IMR-90 (cell line): ENCODE measurements around the gene COL6A6. TPM values are rescaled to one million over a fixed set of nuclear protein-coding genes. Genes with fewer than 3 reads are reported as not detected.

Experiments
- ATAC-seq: fragments of 200-7000 bp; cut with Tn5 transposase; 2 replicates; pipeline ENCODE4 v1.9.1; 2020; ENCODE audit warnings: low read depth, mild to moderate bottlenecking, moderate library complexity
- BruUV-seq: library from RNA; stranded (reverse); fragments of 400-500 nt; replicated peaks from 2 replicates; lab custom pipeline; 2021; lab: Mats Ljungman, UMichigan
- CTCF ChIA-PET: fragments of 300-600 bp; formaldehyde crosslinking; extraction: SDS; loops from one replicate; lab custom pipeline; 2021; ENCODE audit warnings: antibody characterized with exemption; lab: Yijun Ruan, JAX
- POLR2A ChIA-PET: fragments of 300-600 bp; sonication (Branson Sonifier 250); formaldehyde crosslinking; loops from one replicate; lab custom pipeline; 2022; ENCODE audit warnings: antibody characterized with exemption; ENCODE audit not compliant: unreplicated experiment; lab: Charles Lee
- DNase-seq: peaks from one replicate; pipeline ENCODE4 v3.0.0; 2013
- H2AFZ ChIP-seq: replicated peaks from 2 replicates; pipeline ENCODE3; 2013; ENCODE audit warnings: low read length, mild to moderate bottlenecking; ENCODE audit not compliant: poor library complexity
- H2AK5ac ChIP-seq: 2 replicates; pipeline ENCODE4 v1.6.1; 2013; ENCODE audit warnings: low read depth, low read length, inconsistent platforms
- H2AK9ac ChIP-seq: replicated peaks from 2 replicates; pipeline ENCODE3; 2013; ENCODE audit warnings: mild to moderate bottlenecking, low read depth, low read length, moderate library complexity; ENCODE audit not compliant: poor library complexity
- H2BK120ac ChIP-seq: 2 replicates; pipeline ENCODE4 v1.6.1; 2013; ENCODE audit warnings: low read depth, low read length, inconsistent platforms
- H2BK15ac ChIP-seq: 3 replicates; pipeline ENCODE4 v1.6.1; 2013; ENCODE audit warnings: low read depth, low read length, inconsistent platforms
- H2BK20ac ChIP-seq: 2 replicates; pipeline ENCODE4 v1.6.1; 2013; ENCODE audit warnings: low read depth, mild to moderate bottlenecking, inconsistent platforms, low read length, moderate library complexity
- H2BK5ac ChIP-seq: 2 replicates; pipeline ENCODE4 v1.6.1; 2013; ENCODE audit warnings: mild to moderate bottlenecking, low read depth, low read length, inconsistent platforms; ENCODE audit not compliant: poor library complexity, severe bottlenecking
- H3K14ac ChIP-seq: replicated peaks from 2 replicates; pipeline ENCODE4 v1.6.1; 2013; ENCODE audit warnings: low read depth, low read length, inconsistent platforms
- H3K18ac ChIP-seq: 2 replicates; pipeline ENCODE4 v1.6.1; 2013; ENCODE audit warnings: low read depth, low read length, control low read depth
- H3K23ac ChIP-seq: 2 replicates; pipeline ENCODE4 v1.6.1; 2013; ENCODE audit warnings: low read depth, low read length, inconsistent platforms
- H3K27ac ChIP-seq: 2 replicates; pipeline ENCODE4 v1.5.1; 2013; ENCODE audit warnings: mild to moderate bottlenecking, control low read depth, low read length; ENCODE audit not compliant: insufficient read depth
- H3K27me3 ChIP-seq: 2 replicates; pipeline ENCODE4 v1.6.1; 2013; ENCODE audit warnings: low read length; ENCODE audit not compliant: control insufficient read depth, insufficient read depth
- H3K36me3 ChIP-seq: 2 replicates; pipeline ENCODE4 v1.6.1; 2013; ENCODE audit warnings: low read length, mixed read lengths; ENCODE audit not compliant: control insufficient read depth, insufficient read depth
- H3K4ac ChIP-seq: 2 replicates; pipeline ENCODE4 v1.6.1; 2013; ENCODE audit warnings: low read depth, low read length, inconsistent platforms
- H3K4me1 ChIP-seq: 2 replicates; pipeline ENCODE4 v1.6.1; 2013; ENCODE audit warnings: low read length, mixed read lengths; ENCODE audit not compliant: control insufficient read depth, insufficient read depth
- H3K4me2 ChIP-seq: 2 replicates; pipeline ENCODE4 v1.6.1; 2013; ENCODE audit warnings: low read depth, mild to moderate bottlenecking, control low read depth, low read length, moderate library complexity
- H3K4me3 ChIP-seq: 2 replicates; pipeline ENCODE4 v1.5.1; 2013; ENCODE audit warnings: low read depth, mild to moderate bottlenecking, control low read depth, low read length, moderate library complexity; ENCODE audit not compliant: insufficient read depth
- H3K56ac ChIP-seq: 2 replicates; pipeline ENCODE4 v1.6.1; 2013; ENCODE audit warnings: low read length, inconsistent platforms; ENCODE audit not compliant: insufficient read depth; ENCODE audit errors: extremely low read depth
- H3K79me1 ChIP-seq, 2 experiments: 2 replicates each; pipeline ENCODE4 v1.6.1; 2013; ENCODE audit warnings: low read length in 2 of 2, inconsistent platforms in 1 of 2, low read depth in 1 of 2
- H3K9ac ChIP-seq: 2 replicates; pipeline ENCODE4 v1.6.1; 2013; ENCODE audit warnings: low read depth, low read length, control low read depth
- H3K9me1 ChIP-seq: 2 replicates; pipeline ENCODE4 v1.6.1; 2013; ENCODE audit warnings: low read length, inconsistent platforms; ENCODE audit not compliant: insufficient read depth
- H3K9me3 ChIP-seq: 2 replicates; pipeline ENCODE4 v1.6.1; 2013; ENCODE audit warnings: low read length; ENCODE audit not compliant: control insufficient read depth, insufficient read depth
- H4K20me1 ChIP-seq: 2 replicates; pipeline ENCODE4 v1.6.1; 2013; ENCODE audit warnings: low read length, inconsistent platforms; ENCODE audit not compliant: insufficient read depth
- H4K5ac ChIP-seq: 2 replicates; pipeline ENCODE4 v1.6.1; 2013; ENCODE audit warnings: mild to moderate bottlenecking, low read depth, low read length, control low read depth
- H4K8ac ChIP-seq, 2 experiments: 2 replicates each; pipeline ENCODE4 v1.6.1; 2013; ENCODE audit warnings: low read depth in 2 of 2, low read length in 2 of 2, control low read depth in 1 of 2, inconsistent platforms in 1 of 2
- H4K91ac ChIP-seq: 2 replicates; pipeline ENCODE4 v1.6.1; 2013; ENCODE audit warnings: low read depth, low read length, inconsistent platforms; ENCODE audit not compliant: insufficient read depth
- BHLHE40 ChIP-seq: fragments of 150-350 bp; IDR thresholded peaks from 2 replicates; pipeline ENCODE4 v1.6.1; 2016; ENCODE audit warnings: mild to moderate bottlenecking, low read depth, low read length
- CHD1 ChIP-seq: IDR thresholded peaks from 2 replicates; pipeline ENCODE4 v1.6.1; 2012; ENCODE audit warnings: low read depth, low read length, improper control_type of control experiment
- FOS ChIP-seq: fragments of 150-350 bp; IDR thresholded peaks from 2 replicates; pipeline ENCODE4 v1.6.1; 2016; ENCODE audit warnings: low read depth, low read length
- MAFK ChIP-seq: IDR thresholded peaks from 2 replicates; pipeline ENCODE4 v1.6.1; 2012; ENCODE audit warnings: low read depth, low read length, improper control_type of control experiment
- MAZ ChIP-seq: IDR thresholded peaks from 2 replicates; pipeline ENCODE4 v1.6.1; 2012; ENCODE audit warnings: low read depth, mild to moderate bottlenecking, low read length, improper control_type of control experiment, moderate library complexity, borderline replicate concordance
- NFE2L2 ChIP-seq: fragments of 150-350 bp; IDR thresholded peaks from 2 replicates; pipeline ENCODE4 v1.6.1; 2016; ENCODE audit warnings: low read depth, mild to moderate bottlenecking, low read length
- POLR2A ChIP-seq: IDR thresholded peaks from 2 replicates; pipeline ENCODE4 v1.6.1; 2012; ENCODE audit warnings: mild to moderate bottlenecking, low read depth, low read length
- RFX5 ChIP-seq: IDR thresholded peaks from 2 replicates; pipeline ENCODE4 v1.8.0; 2012; ENCODE audit warnings: low read depth, mild to moderate bottlenecking, low read length, moderate library complexity
- WGBS, 2 experiments: methylation state at CpG; one replicate each; pipeline versions ENCODE4 v1.1.5 to v1.1.7; 2013; ENCODE audit warnings: missing lambda C conversion rate in 2 of 2; ENCODE audit not compliant: insufficient read length in 1 of 2; ENCODE audit errors: extremely low coverage in 2 of 2; 5-methylcytosine and 5-hydroxymethylcytosine counted together
- dilution Hi-C: fragments of 300-500 bp; cut with HindIII; formaldehyde crosslinking; loops from one replicate; pipeline ENCODE4 v1.14.3; 2018; ENCODE audit warnings: low sequenced_read_pairs; ENCODE audit not compliant: unreplicated experiment
- in situ Hi-C: fragments of 300-500 bp; cut with MboI; formaldehyde crosslinking; loops from 3 replicates; pipeline ENCODE4 v1.14.3; 2019; ENCODE audit warnings: low sequenced_read_pairs, inconsistent platforms, mixed read lengths
- intact Hi-C: fragments of 100-400 bp; cut with micrococcal nuclease; formaldehyde crosslinking; loops from 2 replicates; pipeline ENCODE4 v1.10.0; 2022
- polyA plus RNA-seq, 3 experiments: library from polyadenylated mRNA; depleted of rRNA; stranded (reverse); fragments of >200 nt; gene quantifications; 2 replicates each; pipeline ENCODE4 v1.2.3, GENCODE V29; 2012; ENCODE audit warnings: low replicate concordance in 1 of 3
- total RNA-seq: library from RNA; depleted of rRNA; stranded (reverse); fragments of >200 nt; gene quantifications from 2 replicates; pipeline ENCODE4 v1.2.3, GENCODE V29; 2012
- TF ChIP-seq, protein P1 (sequence below): fragments of 150-350 bp; IDR thresholded peaks from 2 replicates; pipeline ENCODE4 v1.6.1; 2016; ENCODE audit warnings: low read depth, mild to moderate bottlenecking, low read length, moderate library complexity, borderline replicate concordance

Gene COL6A6
- total and polyA plus RNA-seq, 2 of the 4 experiments (the other 2 are of a cell fraction) = not detected

DNA sequence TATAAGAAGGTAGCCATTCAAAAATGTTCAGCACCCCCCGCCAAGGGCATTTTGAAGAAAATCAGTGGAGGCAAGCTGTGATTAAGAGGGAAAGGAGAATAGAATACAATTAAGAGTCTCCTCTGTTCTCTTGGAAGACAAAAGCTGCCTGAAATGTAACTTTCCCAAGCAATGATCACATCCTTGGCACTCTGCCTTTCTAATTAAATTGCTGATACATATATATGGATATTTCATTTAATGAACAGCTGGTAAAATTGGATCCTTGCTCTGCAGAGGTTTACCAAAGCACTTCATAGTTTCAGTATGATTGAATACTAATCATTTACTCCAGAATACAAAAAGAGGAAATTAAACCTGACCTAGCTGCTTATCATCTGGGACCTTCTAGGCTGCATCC lies 10.4 kb downstream of the COL6A6 start:
- Histone ChIP-seq H2AFZ (no peak overlapping the region), H3K18ac (no peak overlapping the region), H4K5ac (no peak overlapping the region), H3K9me1 (no peaks in the 10 kb centered on the region), H2BK20ac (no peak overlapping the region), H3K27ac (no peak overlapping the region), H3K56ac (no peak overlapping the region), H3K4me2 (no peak overlapping the region), H4K8ac (no peak overlapping the region), H3K4me3 (no peak overlapping the region), H3K4ac (no peak overlapping the region), H3K79me1 (no peaks in the 10 kb centered on the region), H3K23ac (no peak overlapping the region), H2AK9ac (no peak overlapping the region), H2AK5ac (no peak overlapping the region), H3K36me3 (no peaks in the 10 kb centered on the region), H2BK120ac (no peak overlapping the region), H3K27me3 (no peaks in the 10 kb centered on the region), H3K9me3 (no peaks in the 10 kb centered on the region), H2BK5ac (no peak overlapping the region), H3K9ac (no peak overlapping the region), H4K20me1 (no peaks in the 10 kb centered on the region), H3K14ac (no peak overlapping the region), H2BK15ac (no peak overlapping the region), H4K91ac (no peak overlapping the region), H3K4me1 (no peaks in the 10 kb centered on the region)
- TF ChIP-seq BHLHE40 = no peak
- TF ChIP-seq, protein P1, sequence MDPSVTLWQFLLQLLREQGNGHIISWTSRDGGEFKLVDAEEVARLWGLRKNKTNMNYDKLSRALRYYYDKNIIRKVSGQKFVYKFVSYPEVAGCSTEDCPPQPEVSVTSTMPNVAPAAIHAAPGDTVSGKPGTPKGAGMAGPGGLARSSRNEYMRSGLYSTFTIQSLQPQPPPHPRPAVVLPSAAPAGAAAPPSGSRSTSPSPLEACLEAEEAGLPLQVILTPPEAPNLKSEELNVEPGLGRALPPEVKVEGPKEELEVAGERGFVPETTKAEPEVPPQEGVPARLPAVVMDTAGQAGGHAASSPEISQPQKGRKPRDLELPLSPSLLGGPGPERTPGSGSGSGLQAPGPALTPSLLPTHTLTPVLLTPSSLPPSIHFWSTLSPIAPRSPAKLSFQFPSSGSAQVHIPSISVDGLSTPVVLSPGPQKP = no peak
- no peak for TF ChIP-seq POLR2A
- no peak for TF ChIP-seq FOS
- no peak for TF ChIP-seq MAFK
- no peak for TF ChIP-seq NFE2L2
- TF ChIP-seq CHD1 = no peak
- TF ChIP-seq MAZ = no peak
- TF ChIP-seq RFX5 = no peak
- ChIA-PET POLR2A (no interaction called here), CTCF (interaction anchor here (1.3 to 1.6 kb wide), 2 partner anchors 9 to 11 kb away, joined by 6 to 7 read pairs; no protein-coding TSS in a partner anchor)
- intact Hi-C loops (no loop called here), in situ Hi-C loops (no loop called here), dilution Hi-C loops (no loop called here)
- DNase-seq = no peak
- no CpG with 5 or more reads among the region's 1 CpG for WGBS, 2 experiments
- no peak for ATAC-seq
- BruUV-seq = no TSS peak
